ENCODE measurements around the gene CACNA1F. TPM values are rescaled to one million over a fixed set of nuclear protein-coding genes. Genes with fewer than 3 reads are reported as not detected.
A peak's percentile ranks its signal among the peaks of the same experiment; 100 is the strongest.

The CACNA1F gene
- total and polyA plus RNA-seq, 3 donors from 2014 or later: 0.16 to 0.24 (median 0.19) TPM

DNA sequence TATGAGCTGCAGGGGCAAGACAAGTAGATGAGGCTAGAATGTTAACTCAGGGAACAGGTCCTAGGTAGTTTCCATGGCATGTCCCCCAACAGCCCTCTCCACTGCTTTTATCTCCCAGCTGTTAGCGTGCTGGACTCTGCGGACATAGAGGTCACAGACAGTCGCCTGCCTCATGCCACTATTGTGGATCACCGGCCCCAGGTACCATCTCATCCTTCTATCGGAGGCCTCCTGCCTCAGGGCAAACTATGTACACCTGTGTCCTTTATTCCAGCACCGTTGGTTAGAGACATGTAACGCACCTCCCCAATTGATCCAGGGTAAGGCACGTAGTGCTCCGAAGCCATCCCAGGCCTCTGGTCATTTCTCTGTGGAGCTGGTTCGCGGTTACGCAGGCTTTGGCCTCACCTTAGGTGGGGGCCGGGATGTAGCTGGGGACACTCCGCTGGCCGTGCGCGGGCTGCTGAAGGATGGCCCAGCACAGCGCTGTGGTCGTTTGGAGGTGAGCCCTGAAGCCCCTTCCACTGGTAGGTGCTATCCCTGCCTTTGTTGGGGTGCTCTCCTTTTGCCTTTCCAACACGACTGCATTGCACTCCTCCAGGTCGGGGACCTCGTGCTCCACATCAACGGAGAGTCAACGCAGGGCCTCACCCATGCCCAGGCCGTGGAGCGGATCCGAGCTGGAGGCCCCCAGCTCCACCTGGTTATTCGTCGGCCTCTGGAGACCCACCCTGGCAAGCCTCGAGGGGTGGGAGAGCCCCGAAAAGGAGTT is 68.4 kb downstream of the CACNA1F start:
- peak overlapping the region in 1 of 2 donors; percentile 87 for H3K27ac ChIP-seq
- no peak for TF ChIP-seq POLR2A (IDR thresholded peaks at IDR 0.05)
- TF ChIP-seq, protein P1, sequence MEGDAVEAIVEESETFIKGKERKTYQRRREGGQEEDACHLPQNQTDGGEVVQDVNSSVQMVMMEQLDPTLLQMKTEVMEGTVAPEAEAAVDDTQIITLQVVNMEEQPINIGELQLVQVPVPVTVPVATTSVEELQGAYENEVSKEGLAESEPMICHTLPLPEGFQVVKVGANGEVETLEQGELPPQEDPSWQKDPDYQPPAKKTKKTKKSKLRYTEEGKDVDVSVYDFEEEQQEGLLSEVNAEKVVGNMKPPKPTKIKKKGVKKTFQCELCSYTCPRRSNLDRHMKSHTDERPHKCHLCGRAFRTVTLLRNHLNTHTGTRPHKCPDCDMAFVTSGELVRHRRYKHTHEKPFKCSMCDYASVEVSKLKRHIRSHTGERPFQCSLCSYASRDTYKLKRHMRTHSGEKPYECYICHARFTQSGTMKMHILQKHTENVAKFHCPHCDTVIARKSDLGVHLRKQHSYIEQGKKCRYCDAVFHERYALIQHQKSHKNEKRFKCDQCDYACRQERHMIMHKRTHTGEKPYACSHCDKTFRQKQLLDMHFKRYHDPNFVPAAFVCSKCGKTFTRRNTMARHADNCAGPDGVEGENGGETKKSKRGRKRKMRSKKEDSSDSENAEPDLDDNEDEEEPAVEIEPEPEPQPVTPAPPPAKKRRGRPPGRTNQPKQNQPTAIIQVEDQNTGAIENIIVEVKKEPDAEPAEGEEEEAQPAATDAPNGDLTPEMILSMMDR (IDR thresholded peaks at IDR 0.05): no peak
- DNase-seq: no peak
- no peaks in the 10 kb centered on the region for H3K27me3 ChIP-seq
- intact Hi-C loops (cut with DNase I; ENCODE audit: low total_unique reads): no loop called here
- no peaks in the 10 kb centered on the region for H3K9me3 ChIP-seq
- H3K36me3 ChIP-seq (ENCODE audit: low read depth, missing control alignments): no peaks in the 10 kb centered on the region
- no peak overlapping the region for H3K4me3 ChIP-seq
- no peaks in the 10 kb centered on the region for H3K4me1 ChIP-seq
- 67 to 90% methylated on average over 2 to 20 of the region's 31 CpGs for WGBS, 2 donors

DNA sequence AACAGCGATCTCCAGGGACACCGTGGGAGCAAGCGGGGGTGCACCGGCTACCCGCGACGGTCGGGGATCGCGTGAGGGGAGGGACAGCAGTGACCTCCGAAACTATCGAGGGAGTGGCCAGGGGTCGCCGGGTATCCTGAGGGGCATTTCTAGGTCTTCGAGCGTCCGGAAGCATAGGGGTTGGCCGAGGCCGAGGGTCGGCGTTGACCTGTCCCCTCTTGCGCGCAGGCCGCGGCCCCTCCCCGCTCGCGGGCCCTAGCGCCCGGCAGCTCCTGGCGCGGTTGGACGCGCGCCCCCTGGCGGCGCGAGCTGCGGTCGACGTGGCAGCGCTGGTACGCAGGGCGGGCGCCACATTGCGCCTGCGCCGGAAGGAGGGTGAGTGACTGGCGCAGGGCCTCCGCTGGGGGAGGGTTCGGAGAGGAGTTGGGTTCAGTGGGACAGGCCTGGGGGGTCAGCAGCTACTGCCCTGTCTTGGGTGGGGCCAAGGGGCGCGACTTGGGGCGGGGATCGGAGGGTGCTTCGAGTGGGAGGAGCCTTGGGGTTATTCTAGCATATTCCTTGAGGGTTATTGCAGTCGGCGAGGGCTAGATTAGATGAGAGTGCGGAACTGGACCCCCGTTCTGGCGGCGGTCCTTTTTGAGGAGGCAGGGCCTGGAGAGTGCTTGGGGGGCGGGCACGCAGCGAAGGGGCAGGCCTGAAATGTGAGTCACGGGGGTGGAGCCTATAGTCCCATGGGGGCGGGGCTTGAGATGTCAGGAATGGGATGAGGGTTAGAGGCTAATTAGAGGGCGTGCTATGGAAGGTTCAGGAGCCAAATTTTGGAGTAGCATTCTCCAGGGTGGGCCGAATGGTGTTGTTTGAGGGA is 69.4 kb downstream of the CACNA1F start:
- 5 to 6% methylated on average over 4 to 14 of the region's 69 CpGs for WGBS, 2 donors
- H3K4me3 ChIP-seq: peak overlapping the region; percentile 15 to 36
- H3K4me1 ChIP-seq: no peaks in the 10 kb centered on the region
- DNase-seq: peak; percentile 88
- intact Hi-C loops (cut with DNase I; ENCODE audit: low total_unique reads): no loop called here
- no peaks in the 10 kb centered on the region for H3K36me3 ChIP-seq (ENCODE audit: low read depth, missing control alignments)
- TF ChIP-seq, protein P1 (IDR thresholded peaks at IDR 0.05): peak; percentile 67 to 92 (median 88)
- TF ChIP-seq POLR2A (IDR thresholded peaks at IDR 0.05): no peak
- H3K27ac ChIP-seq: peak overlapping the region; percentile 74 to 87
- H3K27me3 ChIP-seq: no peaks in the 10 kb centered on the region
- H3K9me3 ChIP-seq: no peaks in the 10 kb centered on the region

DNA sequence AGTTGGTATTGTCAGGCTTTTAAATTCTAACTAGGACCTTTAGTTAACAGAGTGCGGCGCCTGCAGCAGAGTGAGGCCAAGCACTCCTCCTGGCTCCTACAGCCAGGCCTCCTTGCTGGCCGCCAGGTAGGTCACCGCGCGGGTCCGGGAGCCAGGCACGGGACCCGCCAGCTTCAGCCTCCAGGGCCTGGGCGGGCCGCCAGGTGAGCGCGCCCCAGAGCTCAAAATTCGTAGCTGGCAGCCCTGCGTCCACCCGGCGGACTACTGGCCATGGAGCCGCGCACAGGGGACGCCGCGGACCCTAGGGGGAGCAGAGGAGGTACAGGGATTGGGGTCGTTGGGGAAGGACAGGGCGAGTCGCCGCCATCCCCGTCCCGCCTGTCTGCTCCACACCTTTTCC is 70.5 kb downstream of the CACNA1F start, which contains the start of gene MAGIX:
MAGIX (plus strand) TSS at position 139 of the 400 bp plus-strand sequence; CDS start at position 271, 132 bp downstream.
- no peak for DNase-seq
- H3K36me3 ChIP-seq (ENCODE audit: low read depth, missing control alignments): no peaks in the 10 kb centered on the region
- intact Hi-C loops (cut with DNase I; ENCODE audit: low total_unique reads): no loop called here
- H3K4me3 ChIP-seq: peak within 1 kb of the TSS; percentile 15 to 36
- H3K27ac ChIP-seq: peak within 1 kb of the TSS; percentile 74 to 87
- no peak for TF ChIP-seq POLR2A (IDR thresholded peaks at IDR 0.05)
- TF ChIP-seq, protein P1 (IDR thresholded peaks at IDR 0.05): no peak
- H3K4me1 ChIP-seq: no peaks in the 10 kb centered on the region
- no peaks in the 10 kb centered on the region for H3K27me3 ChIP-seq
- WGBS, 2 donors: 53 to 85% methylated on average over 3 to 8 of the region's 28 CpGs
- H3K9me3 ChIP-seq: no peaks in the 10 kb centered on the region

DNA sequence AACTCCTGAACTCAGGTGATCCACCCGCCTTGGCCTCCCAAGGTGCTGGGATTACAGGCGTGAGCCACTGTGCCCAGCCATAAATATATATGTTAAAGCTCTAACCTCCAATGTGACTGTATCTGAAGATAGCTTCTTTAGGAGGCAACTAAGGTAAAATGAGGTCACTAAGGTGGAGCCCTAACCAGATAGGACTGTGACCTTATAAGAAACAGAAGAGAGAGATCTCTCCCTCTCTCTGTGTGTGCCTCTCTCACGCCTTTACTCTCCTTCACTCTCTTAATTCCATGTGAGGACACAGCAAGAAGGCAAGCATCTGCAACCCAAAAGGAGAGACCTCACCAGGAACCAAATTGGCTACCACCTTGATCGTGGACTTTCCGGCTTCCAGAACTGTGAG is 71.5 kb downstream of the CACNA1F start:
- no peak overlapping the region for H3K27ac ChIP-seq
- no peaks in the 10 kb centered on the region for H3K27me3 ChIP-seq
- H3K4me1 ChIP-seq: no peaks in the 10 kb centered on the region
- no peak for DNase-seq
- WGBS, 2 donors: 75 to 90% methylated on average over 4 to 5 of the region's 5 CpGs
- TF ChIP-seq, protein P1 (IDR thresholded peaks at IDR 0.05): no peak
- no peak for TF ChIP-seq POLR2A (IDR thresholded peaks at IDR 0.05)
- H3K9me3 ChIP-seq: no peaks in the 10 kb centered on the region
- intact Hi-C loops (cut with DNase I; ENCODE audit: low total_unique reads): no loop called here
- H3K36me3 ChIP-seq (ENCODE audit: low read depth, missing control alignments): no peaks in the 10 kb centered on the region
- H3K4me3 ChIP-seq: no peak overlapping the region
